ENCODE data around the gene PTPRC. TPM values are rescaled to one million over a fixed set of nuclear protein-coding genes. Genes with fewer than 3 reads are reported as not detected.

The PTPRC gene
- total RNA-seq, 1 experiment from 2014 or later = 0.11 TPM

DNA sequence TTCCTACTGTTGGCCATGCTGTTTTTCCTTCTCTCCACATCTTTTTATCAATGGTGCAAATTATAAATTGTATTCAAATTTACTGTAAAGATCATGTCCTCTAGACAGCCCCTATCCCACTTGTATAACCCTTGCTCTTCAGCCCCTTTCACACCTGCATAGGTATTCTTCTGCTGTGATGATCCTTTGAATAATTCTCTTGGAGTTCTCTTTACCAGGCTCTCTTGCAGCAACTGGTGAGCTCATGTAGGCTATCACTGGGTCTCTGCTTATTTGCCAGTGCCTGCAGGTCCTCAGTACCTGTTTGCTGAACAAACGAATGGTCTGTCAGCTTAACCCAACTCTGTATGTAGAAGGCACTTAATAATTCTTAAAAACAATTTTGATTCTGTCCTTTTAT, 8.2 kb downstream of the PTPRC start:
- ChIA-PET POLR2A (ENCODE audit: unreplicated experiment) (no interaction called here), CTCF (no interaction called here)
- Histone ChIP-seq H3K9me3 (ENCODE audit: low read length) (no peaks in the 10 kb centered on the region), H3K27me3 (ENCODE audit: low read length) (no peaks in the 10 kb centered on the region), H3K79me2 (ENCODE audit: low read length) (no peaks in the 10 kb centered on the region), H3K36me3 (ENCODE audit: low read depth, low read length) (no peaks in the 10 kb centered on the region), H3K4me3 (ENCODE audit: low read length) (no peak overlapping the region), H3F3A (ENCODE audit: low read length, unreplicated experiment) (no peaks in the 10 kb centered on the region), H3K9me2 (replicated peaks; ENCODE audit: low read length) (no peaks in the 10 kb centered on the region), H4K20me1 (ENCODE audit: low read length) (no peaks in the 10 kb centered on the region), H3K9ac (ENCODE audit: low read length) (no peak overlapping the region), H3K27ac (ENCODE audit: low read length) (no peak overlapping the region), H3K4me2 (ENCODE audit: low read length) (no peak overlapping the region), H3K4me1 (ENCODE audit: insufficient read depth, low read length) (peaks cover 4% of the 10 kb centered on the region), H2AFZ (ENCODE audit: low read length) (no peak overlapping the region)
- TF ChIP-seq, protein P1, sequence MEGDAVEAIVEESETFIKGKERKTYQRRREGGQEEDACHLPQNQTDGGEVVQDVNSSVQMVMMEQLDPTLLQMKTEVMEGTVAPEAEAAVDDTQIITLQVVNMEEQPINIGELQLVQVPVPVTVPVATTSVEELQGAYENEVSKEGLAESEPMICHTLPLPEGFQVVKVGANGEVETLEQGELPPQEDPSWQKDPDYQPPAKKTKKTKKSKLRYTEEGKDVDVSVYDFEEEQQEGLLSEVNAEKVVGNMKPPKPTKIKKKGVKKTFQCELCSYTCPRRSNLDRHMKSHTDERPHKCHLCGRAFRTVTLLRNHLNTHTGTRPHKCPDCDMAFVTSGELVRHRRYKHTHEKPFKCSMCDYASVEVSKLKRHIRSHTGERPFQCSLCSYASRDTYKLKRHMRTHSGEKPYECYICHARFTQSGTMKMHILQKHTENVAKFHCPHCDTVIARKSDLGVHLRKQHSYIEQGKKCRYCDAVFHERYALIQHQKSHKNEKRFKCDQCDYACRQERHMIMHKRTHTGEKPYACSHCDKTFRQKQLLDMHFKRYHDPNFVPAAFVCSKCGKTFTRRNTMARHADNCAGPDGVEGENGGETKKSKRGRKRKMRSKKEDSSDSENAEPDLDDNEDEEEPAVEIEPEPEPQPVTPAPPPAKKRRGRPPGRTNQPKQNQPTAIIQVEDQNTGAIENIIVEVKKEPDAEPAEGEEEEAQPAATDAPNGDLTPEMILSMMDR (conservative IDR thresholded peaks at IDR 0.05; ENCODE audit: low read depth, low read length) = no peak
- no peak for TF ChIP-seq EZH2 (IDR thresholded peaks at IDR 0.05; ENCODE audit: low read length, unreplicated experiment)
- TF ChIP-seq EZH2phosphoT487 (IDR thresholded peaks at IDR 0.05; ENCODE audit: borderline replicate concordance, low read length) = no peak
- intact Hi-C loops (cut with micrococcal nuclease) = no loop called here
- no peak for ATAC-seq
- no peak for DNase-seq
- no TSS peak for BruUV-seq (replicated peaks)

- intact Hi-C loops (cut with micrococcal nuclease) = no loop called here
- Histone ChIP-seq H3K27ac (ENCODE audit: low read length) (no peak overlapping the region), H3K36me3 (ENCODE audit: low read depth, low read length) (no peaks in the 10 kb centered on the region), H3K79me2 (ENCODE audit: low read length) (no peaks in the 10 kb centered on the region), H3K9me3 (ENCODE audit: low read length) (no peaks in the 10 kb centered on the region), H3K9me2 (replicated peaks; ENCODE audit: low read length) (no peaks in the 10 kb centered on the region), H3F3A (ENCODE audit: low read length, unreplicated experiment) (no peaks in the 10 kb centered on the region), H2AFZ (ENCODE audit: low read length) (no peak overlapping the region), H3K27me3 (ENCODE audit: low read length) (no peaks in the 10 kb centered on the region), H3K4me2 (ENCODE audit: low read length) (no peak overlapping the region), H4K20me1 (ENCODE audit: low read length) (no peaks in the 10 kb centered on the region), H3K9ac (ENCODE audit: low read length) (no peak overlapping the region), H3K4me1 (ENCODE audit: insufficient read depth, low read length) (no peaks in the 10 kb centered on the region), H3K4me3 (ENCODE audit: low read length) (no peak overlapping the region)
- ChIA-PET POLR2A (ENCODE audit: unreplicated experiment) (no interaction called here), CTCF (no interaction called here)
- BruUV-seq (replicated peaks) = no TSS peak
- DNase-seq (no peak), ATAC-seq (no peak)
- TF ChIP-seq, protein P1 (conservative IDR thresholded peaks at IDR 0.05; ENCODE audit: low read depth, low read length) = no peak
- TF ChIP-seq EZH2phosphoT487 (IDR thresholded peaks at IDR 0.05; ENCODE audit: borderline replicate concordance, low read length) = no peak
- TF ChIP-seq EZH2 (IDR thresholded peaks at IDR 0.05; ENCODE audit: low read length, unreplicated experiment) = no peak
Measured at GRCh38 chr1:198648592-198648991, 9.8 kb downstream of the PTPRC start.

DNA sequence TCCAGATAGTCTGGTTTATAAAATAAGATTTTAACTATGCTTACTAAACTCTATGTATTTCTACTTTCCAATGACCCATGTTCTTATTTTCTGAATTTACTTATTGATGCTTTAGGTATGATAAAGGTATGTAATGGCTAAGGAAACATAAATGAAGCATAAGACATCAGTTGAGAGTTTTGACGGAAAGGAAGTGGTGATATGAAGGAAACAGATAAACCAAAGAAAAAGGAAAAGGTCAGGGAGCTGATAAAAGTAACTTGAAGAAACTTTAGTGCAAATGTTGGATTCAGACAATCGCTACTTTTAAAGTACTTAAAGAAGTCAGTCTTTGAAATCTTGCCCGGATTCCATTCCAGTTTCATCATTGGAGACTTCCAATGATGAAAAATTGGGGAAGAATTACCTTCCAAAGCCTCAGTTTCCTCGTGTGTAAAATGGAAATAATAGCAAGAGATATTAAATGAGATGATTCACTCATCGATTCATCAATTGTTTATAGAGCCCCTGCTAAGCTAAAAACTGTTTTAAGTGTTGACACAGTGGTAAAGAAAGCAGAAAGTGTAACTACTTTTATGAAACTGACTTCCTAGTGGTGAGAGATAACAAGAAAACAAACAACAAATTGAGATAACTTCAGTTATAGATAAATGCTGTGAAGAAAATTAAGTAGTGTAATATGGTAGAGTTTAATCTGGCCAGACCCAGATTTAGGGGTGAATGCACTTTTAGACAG, 10.6 kb downstream of the PTPRC start:
- DNase-seq (no peak), ATAC-seq (no peak)
- Histone ChIP-seq H3K4me2 (ENCODE audit: low read length) (no peak overlapping the region), H3K9ac (ENCODE audit: low read length) (no peak overlapping the region), H4K20me1 (ENCODE audit: low read length) (no peaks in the 10 kb centered on the region), H3K79me2 (ENCODE audit: low read length) (no peaks in the 10 kb centered on the region), H3K9me3 (ENCODE audit: low read length) (no peaks in the 10 kb centered on the region), H3K36me3 (ENCODE audit: low read depth, low read length) (no peaks in the 10 kb centered on the region), H3K9me2 (replicated peaks; ENCODE audit: low read length) (no peaks in the 10 kb centered on the region), H2AFZ (ENCODE audit: low read length) (no peak overlapping the region), H3K27me3 (ENCODE audit: low read length) (no peaks in the 10 kb centered on the region), H3K4me3 (ENCODE audit: low read length) (no peak overlapping the region), H3F3A (ENCODE audit: low read length, unreplicated experiment) (no peaks in the 10 kb centered on the region), H3K4me1 (ENCODE audit: insufficient read depth, low read length) (no peaks in the 10 kb centered on the region), H3K27ac (ENCODE audit: low read length) (no peak overlapping the region)
- ChIA-PET CTCF (no interaction called here), POLR2A (ENCODE audit: unreplicated experiment) (no interaction called here)
- no TSS peak for BruUV-seq (replicated peaks)
- TF ChIP-seq EZH2phosphoT487 (IDR thresholded peaks at IDR 0.05; ENCODE audit: borderline replicate concordance, low read length) = no peak
- TF ChIP-seq, protein P1 (conservative IDR thresholded peaks at IDR 0.05; ENCODE audit: low read depth, low read length) = no peak
- TF ChIP-seq EZH2 (IDR thresholded peaks at IDR 0.05; ENCODE audit: low read length, unreplicated experiment) = no peak
- intact Hi-C loops (cut with micrococcal nuclease) = no loop called here
